ENCODE data around the gene NACA2.
"Not testable (repeated sequence)": the region's sequence is repeated elsewhere in the genome, so short reads cannot be mapped to it uniquely, and the experiment has no call there.

NACA2 gene

DNA sequence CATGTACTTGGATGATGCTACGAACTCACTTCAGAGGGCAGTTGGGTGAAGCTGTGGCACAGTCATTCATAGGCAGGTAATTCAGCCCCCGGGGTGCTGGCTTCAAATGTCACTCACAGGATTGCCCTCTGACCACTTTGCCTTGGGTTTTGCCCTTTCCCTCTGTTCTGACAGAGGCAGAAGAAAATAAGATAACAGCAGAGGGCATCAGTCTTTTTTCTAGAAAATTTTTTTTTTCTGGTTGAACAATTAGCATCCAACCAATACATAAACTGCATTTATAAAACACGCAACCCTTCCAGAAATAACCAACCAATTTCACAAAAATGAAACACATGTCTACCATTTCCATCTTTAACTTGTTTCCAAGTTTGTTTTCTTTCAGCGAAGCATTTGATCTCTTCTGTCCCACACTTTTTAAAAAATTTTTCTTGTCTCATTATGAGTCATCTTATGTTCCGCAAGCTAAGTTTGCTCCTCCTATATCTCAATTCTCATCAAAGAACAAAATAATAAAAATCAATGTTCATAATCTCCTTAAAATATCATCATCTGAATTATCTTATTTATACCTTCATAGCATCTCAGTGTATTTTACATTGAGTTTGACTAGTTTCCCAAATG is 15.6 kb downstream of the NACA2 start:
- DNase-seq: peak; percentile 33

DNA sequence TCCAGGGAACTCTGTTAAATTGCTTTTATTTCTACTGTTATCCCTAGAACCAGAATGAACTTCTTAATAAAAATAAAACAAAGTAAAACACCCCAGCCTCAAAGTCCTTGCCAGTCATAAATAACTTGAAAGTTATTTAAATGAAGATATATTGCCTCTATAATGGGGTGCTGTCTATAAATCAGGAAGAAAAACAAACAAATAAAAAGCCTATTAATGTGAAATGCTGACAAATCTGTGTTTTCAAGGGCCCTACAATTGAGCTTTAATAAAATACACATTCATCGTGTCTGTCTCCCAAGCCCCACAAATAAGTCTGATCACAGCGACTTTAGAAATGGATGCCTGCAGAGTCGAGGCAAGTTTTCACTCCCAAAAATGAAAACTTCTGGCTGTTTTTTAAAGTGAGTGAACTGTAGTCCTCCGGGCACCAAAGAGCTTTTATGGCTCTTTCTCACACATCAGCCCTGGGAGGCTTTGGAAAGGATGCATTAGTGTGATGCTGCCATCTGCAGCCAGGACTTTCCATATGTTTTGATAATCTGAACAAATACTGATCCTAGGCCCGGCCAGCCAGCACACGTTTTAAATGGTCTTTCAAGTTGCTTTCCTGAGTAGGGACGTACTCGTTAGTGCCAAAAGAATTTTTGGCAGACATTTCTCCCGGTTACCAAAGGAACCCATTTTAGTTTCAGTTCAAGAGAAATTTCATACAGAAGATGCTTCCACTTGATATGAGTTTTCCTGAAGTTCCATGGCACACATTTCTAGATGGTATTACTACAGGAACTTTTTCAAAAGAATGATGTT is 16.3 kb downstream of the NACA2 start:
- DNase-seq: peak; percentile 90

DNA sequence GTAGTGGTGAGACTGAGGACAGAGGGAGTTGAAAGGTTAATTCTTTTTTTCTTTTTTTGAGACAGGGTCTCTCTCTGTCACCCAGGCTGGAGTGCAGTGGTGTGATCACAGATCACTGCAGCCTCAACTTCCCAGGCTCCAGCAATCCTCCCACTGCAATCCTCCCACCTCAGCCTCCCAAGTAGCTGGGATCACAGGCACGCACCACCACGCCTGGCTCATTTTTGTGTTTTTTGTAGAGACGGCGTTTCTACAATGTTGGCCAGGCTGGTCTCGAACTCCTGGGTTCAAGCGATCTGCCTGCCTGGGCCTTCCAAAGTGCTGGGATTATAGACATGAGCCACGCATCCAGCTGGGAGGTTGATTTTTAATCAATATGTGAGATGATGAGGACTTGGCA is 18.5 kb downstream of the NACA2 start:
- DNase-seq: not testable (repeated sequence)

DNA sequence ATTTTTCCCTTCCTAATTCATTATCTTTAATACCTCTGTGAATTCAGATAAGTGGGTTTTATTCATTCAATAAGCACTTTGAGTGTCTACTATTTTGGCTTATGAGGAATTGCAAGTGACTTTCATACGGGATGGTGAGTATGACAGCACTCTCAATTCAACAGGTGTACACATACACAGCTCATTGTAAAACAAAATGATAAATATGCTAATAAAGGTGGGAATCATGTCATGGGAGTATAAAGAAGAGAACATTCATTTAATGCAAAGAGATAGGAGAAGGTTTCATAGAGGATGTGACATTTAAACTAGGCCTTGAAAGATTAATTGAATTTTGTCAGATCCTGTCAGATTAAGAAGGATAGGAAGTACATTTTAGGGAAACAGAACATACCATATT is 19.4 kb downstream of the NACA2 start:
- DNase-seq: no peak

DNA sequence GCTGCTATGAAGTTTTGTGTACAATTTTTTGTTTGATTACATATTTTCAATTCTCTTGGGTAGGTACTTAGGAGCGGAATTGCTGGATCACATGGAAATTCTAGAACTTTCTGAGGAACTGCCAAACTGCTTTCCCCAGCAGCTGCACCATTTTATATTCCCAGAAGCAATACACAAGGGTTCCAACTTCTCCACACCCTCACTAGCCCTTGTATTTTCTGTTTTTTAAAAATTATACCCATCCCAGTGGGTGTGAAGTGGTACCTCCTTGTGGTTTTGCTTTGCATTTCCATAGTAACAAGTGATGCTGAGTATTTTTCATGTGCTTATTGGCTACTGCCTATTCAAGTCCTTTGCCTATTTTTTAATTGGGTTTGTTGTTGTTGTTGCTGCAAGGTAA is 20.9 kb downstream of the NACA2 start:
- peak; percentile 27 for DNase-seq

DNA sequence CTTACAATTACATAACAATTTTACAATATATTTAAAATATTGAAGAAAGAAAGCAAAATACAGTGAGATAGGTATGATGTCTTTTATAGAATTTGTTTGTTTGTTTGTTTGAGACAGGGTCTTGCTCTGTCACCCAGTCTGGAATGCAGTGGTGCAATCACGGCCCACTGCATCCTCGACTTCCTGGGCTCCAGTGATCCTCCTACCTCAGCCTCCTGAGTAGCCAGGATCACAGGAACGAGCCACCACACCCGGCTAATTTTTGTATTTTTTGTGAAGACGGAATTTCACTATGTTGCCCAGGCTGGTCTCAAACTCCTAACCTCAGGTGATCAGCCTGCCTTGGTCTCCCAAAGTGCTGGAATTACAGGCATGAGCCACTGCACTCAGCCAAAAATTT is 21.5 kb downstream of the NACA2 start:
- DNase-seq: not testable (repeated sequence)

DNA sequence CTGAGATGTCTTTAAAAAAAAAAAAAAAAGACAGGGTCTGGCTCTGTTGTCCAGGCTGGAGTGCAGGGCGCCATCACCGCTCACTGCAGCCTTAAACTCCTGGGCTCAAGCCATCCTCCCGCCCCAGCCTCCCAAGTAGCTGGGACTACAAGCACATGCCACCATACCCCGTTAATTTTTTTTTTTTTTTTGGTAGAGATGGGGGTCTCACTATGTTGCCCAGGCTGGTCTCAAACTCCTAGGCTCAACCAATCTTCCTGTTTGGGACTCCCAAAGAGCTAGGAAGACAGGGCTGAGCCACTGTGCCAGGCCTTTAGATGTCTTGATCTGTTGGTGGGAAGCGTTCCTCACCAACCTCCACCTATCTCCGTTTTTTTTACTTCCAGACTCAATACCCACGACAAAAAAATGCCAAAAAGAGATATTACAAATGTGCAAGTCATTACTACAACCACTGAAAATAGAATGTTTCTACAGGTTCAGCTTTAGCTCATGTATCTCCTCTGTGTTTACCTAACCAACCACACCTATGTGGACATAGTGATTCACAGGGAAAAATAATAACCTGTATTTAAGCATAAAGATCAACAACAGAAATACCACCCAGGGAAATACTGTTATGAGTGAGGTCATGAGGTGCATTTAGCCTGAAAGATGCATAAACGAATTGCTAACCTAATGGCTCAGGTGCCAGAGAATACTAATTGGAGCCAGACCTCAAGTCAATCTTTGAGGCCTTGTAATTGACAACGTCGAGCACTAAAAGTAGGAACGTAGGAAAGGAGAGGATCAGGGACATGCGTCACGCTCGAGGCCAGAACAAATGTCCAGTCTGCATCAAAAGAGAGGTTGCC is 22.6 kb downstream of the NACA2 start:
- DNase-seq: peak; percentile 99

DNA sequence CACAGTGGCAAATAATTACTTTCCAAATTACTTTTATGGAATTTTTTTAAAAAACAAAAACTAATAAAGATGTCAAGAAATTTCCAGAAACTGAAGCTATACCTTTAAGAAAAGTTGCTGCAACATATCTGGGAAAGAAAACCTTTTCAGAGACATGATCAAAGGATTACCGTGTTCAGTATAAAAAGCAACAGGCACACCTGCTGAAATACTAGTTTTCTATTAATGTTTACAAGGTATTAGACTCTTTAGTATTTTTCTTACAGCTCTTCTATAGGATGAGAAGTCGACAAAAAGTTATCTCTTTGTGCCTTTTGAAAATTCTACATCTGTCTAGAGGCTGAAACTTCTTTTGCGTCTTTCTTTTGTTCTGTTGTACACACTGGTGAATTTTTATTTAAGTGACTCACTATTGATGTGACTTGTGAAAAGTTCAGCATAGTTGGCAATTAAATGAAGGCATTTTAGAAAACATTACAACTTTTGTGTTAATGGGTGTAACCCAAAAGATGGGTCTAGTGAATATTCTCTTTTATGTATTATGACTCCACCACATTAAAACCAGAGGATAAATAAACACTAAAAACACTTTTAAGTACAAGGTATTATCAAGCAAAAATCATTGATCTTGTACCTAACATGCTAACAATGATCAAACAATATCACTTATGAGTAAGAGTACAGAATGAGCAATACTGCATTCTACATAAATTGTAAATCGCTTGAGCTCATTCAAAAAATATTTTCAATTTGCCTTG is 23.8 kb downstream of the NACA2 start:
- no peak for DNase-seq

DNA sequence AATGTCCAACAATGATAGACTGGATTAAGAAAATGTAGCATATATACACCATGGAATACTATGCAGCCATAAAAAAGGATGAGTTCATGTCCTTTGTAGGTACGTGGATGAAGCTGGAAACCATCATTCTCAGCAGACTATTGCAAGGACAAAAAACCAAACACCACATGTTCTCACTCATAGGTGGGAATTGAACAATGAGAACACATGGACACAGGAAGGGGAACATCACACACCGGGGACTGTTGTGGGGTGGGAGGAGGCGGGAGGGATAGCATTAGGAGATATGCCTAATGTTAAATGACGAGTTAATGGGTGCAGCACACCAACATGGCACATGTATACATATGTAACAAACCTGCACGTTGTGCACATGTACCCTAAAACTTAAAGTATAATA is 24.6 kb downstream of the NACA2 start:
- DNase-seq: not testable (repeated sequence)

DNA sequence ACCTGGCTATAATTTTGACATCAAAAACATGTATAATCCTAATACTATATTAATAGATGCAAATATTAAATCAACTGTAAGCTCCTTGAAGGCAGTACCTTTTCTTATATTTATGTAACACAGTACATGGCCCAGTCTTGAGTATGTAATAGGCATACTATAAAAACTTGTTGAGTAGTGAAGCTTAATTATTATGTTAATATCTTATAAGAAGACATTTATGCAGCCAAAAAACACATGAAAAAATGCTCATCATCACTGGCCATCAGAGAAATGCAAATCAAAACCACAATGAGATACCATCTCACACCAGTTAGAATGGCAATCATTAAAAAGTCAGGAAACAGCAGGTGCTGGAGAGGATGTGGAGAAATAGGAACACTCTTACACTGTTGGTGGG is 25.2 kb downstream of the NACA2 start:
- not testable (repeated sequence) for DNase-seq

DNA sequence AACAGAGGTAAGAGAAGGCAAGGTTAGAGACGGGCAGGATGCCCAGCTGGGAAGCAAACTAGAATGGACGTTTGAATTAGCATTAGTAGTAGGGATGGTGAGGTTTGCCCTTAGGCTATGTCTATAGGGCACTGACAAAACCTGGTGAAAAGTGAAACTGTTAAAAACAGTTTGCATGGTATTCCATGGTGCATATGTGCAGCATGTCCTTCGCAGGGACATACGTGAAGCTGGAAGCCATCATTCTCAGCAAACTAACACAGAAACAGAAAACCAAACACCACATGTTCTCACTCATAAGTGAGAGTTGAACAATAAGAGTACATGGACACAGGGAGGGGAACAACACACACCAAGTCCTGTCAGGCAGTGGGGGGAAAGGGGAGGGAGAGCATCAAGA is 25.8 kb downstream of the NACA2 start:
- peak; percentile 63 for DNase-seq

DNA sequence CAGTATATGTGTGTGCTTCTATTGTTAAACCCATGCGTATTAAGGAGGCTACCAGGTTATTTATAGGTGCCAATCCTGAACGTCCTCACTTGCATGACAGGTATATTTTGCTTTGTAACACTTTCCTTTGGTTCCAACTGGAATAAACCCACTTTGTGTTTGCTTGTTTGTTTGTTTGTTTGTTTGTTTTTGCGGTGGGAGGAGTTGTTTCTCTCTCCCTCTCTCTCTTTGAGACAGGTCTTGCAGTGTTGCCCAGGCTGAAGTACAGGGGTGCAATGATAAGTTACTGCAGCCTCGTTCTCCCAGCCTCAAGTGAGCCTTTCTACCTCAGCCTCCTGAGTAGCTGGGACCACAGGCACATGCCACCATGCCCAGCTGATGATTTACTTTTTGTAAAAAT is 28.7 kb downstream of the NACA2 start:
- no peak for DNase-seq

DNA sequence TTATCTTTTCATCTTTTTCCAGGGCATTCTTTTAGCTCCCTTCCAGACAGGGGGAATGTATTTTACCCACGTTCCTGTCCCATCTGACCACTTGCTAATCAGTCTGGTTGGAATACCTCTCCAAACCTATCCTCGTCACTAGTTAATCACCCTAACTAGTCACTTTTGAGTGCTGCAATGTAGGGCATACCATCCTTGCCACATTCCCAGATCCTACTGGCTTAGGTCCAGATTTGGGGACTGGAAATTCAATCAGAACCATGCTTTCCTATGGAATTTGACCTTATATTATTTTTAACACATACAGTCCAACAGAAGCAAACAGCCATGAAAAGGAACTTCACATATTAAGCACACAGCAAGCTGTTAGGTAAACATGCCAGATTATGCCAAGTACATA is 29.7 kb downstream of the NACA2 start:
- DNase-seq: peak; percentile 61

DNA sequence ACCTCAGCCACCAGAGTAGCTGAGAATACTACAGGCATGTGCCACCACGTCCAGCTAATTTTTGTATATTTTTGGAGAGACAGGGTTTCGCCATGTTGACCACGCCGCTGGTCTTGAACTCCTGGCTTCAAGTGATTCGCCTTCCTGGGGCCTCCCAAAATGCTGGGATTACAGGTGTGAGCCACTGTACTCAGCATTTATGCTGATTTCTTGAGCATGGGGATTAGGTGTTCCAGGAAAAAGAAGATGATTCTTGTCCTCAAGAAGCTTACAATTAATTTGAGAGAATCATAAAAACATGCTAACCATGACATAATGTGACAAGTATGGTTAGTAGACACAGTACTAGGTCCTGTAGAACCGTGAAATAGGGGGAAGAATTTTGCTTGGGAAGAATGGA is 30.9 kb downstream of the NACA2 start:
- no peak for DNase-seq

DNA sequence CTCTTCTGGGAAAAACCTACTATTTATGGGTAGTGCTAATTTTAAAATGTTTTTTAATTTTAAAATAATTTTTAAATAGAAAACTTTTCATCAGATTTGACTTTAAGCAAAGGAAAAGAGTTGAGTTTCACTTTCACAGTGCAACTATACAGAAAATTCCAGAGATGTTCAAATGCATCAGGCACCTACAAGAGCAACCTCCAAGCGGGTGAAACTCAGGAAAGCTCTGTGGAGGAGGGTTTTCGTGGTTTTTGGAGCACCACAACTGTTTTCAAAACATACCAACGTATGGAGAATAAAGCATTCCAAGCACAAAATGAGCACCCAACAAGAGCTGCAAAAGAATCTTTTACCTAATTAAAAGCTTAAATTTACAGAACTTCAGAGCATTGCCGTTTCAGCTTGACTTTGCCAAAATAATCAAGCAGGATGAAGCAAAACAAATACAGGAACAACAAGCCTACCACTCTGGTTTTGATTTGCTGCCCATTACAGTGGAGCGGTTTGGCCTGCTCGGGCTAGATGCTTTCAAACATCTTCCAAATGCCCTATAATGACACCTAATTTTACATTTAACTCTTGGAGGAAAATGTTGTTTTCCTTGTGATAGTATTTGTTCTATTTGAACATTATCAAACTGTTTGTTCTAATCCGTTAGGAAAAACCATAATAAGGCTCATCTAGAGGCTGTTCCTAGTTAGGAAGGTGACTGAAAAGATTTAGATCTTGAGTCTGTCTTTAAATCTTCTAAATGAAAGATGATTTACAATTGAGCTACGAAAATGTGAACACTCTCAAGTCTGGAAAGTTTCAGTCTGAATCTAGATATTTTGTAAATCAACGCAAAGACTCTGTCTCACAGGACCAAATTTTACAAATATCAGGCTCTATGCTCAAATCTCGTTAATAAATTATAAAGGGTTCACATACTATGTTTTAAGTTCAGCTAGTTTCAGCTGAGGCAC is 34.5 kb downstream of the NACA2 start:
- peak; percentile 17 for DNase-seq

DNA sequence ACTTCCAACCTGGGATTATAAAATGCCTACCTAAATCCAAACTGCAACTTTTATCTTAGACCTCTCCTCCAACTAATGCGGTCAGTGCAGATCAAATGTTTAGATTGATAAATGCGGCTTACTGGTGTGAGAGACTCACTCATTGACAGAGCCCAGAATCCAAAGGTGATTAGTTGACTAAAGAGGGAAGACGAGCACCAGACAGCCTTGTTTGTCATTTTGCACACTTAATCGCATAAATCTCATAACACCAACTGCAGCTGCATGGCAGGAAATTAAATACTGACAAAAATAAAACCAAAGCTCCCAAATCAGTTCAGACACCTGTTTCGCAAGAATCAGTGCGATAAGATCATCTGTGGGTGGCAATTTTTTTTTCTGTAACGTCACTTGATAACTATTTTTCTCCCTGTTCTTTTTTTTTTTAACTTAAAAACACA is 35.9 kb downstream of the NACA2 start:
- DNase-seq: no peak

DNA sequence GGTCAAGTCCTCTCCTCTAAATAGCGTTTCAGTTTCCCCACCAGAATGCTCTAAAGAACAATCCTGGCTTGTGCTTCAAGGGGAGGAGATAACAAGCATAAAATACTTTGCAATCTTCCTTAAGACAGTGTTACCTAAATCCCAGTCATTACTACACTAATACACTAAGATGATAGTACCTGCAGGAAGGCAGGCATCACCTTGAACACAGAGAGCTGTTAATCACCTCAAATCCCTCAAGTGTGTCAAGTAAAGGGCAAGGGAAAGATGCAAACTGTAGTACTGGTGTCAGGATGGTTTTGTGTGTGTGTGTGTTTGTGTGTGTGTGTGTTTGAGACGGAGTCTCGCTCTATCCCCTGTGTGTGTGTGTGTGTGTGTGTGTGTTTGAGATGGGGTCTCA is 36.8 kb downstream of the NACA2 start:
- no peak for DNase-seq

DNA sequence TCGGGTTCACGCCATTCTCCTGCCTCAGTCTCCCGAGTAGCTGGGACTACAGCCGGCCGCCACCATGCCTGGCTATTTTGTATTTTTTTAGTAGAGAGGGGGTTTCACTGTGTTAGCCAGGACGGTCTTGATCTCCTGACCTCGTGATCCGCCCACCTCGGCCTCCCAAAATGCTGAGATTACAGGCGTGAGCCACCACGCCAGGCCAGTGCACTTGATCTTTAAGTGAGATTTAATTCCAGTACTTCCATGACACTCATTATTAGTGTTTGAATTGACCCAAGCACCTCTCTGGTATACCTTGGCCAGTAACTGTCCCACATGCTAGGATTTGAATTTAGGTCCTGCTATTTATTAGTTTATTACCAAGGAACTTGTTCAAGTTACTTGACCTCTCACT is 38.5 kb downstream of the NACA2 start:
- DNase-seq: not testable (repeated sequence)

DNA sequence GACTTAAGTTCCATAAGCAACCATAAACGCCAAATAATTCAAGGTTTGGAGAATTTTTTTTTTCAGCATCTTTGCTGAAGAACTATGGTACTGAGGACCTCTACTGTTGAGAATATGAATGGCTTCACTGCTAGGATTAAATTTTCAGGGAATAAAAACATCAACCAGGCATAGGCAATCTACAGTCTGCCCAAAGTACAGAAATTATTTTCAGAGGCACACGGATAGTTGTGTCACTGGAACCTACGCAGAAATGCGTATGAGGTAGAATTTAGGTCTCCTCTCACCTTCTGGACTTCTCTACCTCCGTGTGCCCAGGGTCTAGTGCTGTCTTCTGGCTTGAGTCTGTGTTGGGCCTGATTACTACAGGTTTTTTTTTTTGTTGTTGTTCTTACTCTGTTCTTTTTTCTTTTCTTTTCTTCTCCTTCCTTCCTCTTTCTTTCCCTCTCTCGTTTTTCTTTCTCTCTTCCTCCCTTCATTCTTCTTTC is 39.7 kb downstream of the NACA2 start:
- DNase-seq: peak; percentile 81

DNA sequence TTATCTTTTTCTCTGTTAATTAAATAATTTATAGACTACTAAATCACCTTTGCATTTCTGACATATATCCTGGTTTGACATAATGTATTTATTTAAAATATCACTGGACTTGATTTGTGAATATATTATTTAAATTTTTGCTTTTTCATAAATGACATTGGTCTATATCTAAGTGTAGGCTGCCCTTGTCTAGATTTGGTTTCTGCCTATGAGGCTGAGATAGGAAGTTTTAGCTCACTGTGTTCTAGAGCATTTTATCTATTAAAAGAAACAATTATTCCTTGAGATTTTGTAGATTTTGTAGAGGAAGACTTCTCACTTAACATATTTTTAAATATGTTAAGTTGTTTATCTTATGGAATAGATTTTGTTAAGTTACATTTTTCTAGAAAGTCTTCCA is 43.9 kb downstream of the NACA2 start:
- no peak for DNase-seq

DNA sequence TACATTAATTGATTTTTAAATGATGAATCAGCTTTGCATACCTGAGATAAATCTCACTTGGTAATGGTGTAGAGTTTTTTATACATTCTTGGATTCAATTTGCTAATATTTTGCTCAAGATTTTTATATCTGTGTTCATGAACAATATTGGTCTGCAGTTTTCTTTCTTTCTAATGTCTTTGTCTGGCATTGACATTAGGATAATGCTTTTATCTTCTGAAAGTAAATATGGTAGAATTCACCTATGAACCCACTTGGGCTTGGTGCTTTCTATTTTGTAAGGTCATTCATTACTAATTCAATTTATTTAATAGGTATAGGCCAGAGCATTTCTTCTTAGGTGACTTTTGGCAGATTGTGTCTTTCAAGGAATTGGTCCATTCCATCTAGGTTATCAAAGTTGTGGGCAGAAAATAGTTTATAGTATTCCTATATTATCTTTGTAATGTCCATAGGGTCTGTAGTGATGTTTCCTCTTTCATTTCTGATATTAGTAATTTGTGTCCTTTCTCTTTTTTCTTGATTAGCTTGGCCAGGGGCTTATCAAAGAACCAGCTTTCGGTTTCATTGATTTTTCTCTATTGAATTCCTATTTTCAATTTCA is 45.6 kb downstream of the NACA2 start:
- no peak for DNase-seq

Data from NCI-H69 (cell line).